B cell (primary cell): ENCODE results near the gene NUFIP1.

Experiments used
- CTCF ChIP-seq: fragments of 200-600 bp; IDR thresholded peaks from one replicate; pipeline ENCODE4 v1.8.0; 2022; ENCODE audit warnings: antibody characterized with exemption, mild to moderate bottlenecking
- EZH2 ChIP-seq: IDR thresholded peaks from 2 replicates; pipeline ENCODE4 v1.6.1; 2012; ENCODE audit warnings: borderline replicate concordance, low read depth, mild to moderate bottlenecking, moderate library complexity, low read length; ENCODE audit not compliant: insufficient read depth, poor library complexity, severe bottlenecking

GRCh38 chr13:44921246-44921877, 67.9 kb downstream of the NUFIP1 start:
- TF ChIP-seq CTCF (no peak), EZH2 (no peak)
